Liver (tissue), 10 donors: Measurements from ENCODE around the gene AMER2. TPM values are rescaled to one million over a fixed set of nuclear protein-coding genes. Genes with fewer than 3 reads are reported as not detected.

Experiments used
- DNase-seq: peaks from one replicate; pipeline ENCODE4 v3.0.0-alpha.2; 2017; ENCODE audit warnings: low spot score
- H3K27ac ChIP-seq, 2 donors: one replicate each; pipeline ENCODE4 v1.7.0; 2013; ENCODE audit warnings: inconsistent platforms in 2 of 2, low read length in 2 of 2, control low read depth in 1 of 2, low read depth in 1 of 2, mild to moderate bottlenecking in 1 of 2
- H3K27me3 ChIP-seq, 4 donors: one replicate each; pipeline versions ENCODE4 v1.6.1 to v1.7.0; 2013; ENCODE audit warnings: low read length in 3 of 4, inconsistent platforms in 1 of 4, mild to moderate bottlenecking in 1 of 4, moderate library complexity in 1 of 4; ENCODE audit not compliant: control insufficient read depth in 4 of 4, insufficient read depth in 4 of 4
- H3K36me3 ChIP-seq, 4 donors: one replicate each; pipeline versions ENCODE4 v1.6.1 to v1.7.0; 2013; ENCODE audit warnings: low read length in 3 of 4, mild to moderate bottlenecking in 3 of 4, low read depth in 1 of 4, moderate library complexity in 1 of 4; ENCODE audit not compliant: control insufficient read depth in 4 of 4, insufficient read depth in 3 of 4
- H3K4me1 ChIP-seq, 4 donors: one replicate each; pipeline versions ENCODE4 v1.6.1 to v1.7.0; 2013; ENCODE audit warnings: low read length in 3 of 4, mild to moderate bottlenecking in 3 of 4, moderate library complexity in 1 of 4; ENCODE audit not compliant: control insufficient read depth in 4 of 4, insufficient read depth in 4 of 4
- H3K4me3 ChIP-seq, 3 donors: one replicate each; pipeline versions ENCODE4 v1.6.1 to v1.7.0; 2013; ENCODE audit warnings: low read length in 3 of 3, control low read depth in 1 of 3, low read depth in 1 of 3, mild to moderate bottlenecking in 1 of 3
- H3K9ac ChIP-seq, 2 donors: one replicate each; pipeline ENCODE4 v1.7.0; 2013; ENCODE audit warnings: low read length in 2 of 2, mild to moderate bottlenecking in 2 of 2, moderate library complexity in 2 of 2, control low read depth in 1 of 2, low read depth in 1 of 2
- H3K9me3 ChIP-seq, 4 donors: one replicate each; pipeline versions ENCODE4 v1.6.1 to v1.7.0; 2013; ENCODE audit warnings: low read length in 3 of 4; ENCODE audit not compliant: control insufficient read depth in 4 of 4
- ATF3 ChIP-seq: IDR thresholded peaks from 2 replicates; pipeline ENCODE4 v1.6.1; 2016; ENCODE audit warnings: antibody characterized with exemption
- EGR1 ChIP-seq, 2 donors: IDR thresholded peaks; 2 replicates each; pipeline ENCODE4 v1.6.1; 2016 to 2018; ENCODE audit warnings: antibody characterized with exemption in 2 of 2, low read depth in 2 of 2
- FOXA1 ChIP-seq: IDR thresholded peaks from 2 replicates; pipeline ENCODE4 v1.6.1; 2016; ENCODE audit warnings: antibody characterized with exemption
- FOXA2 ChIP-seq: IDR thresholded peaks from 2 replicates; pipeline ENCODE4 v1.6.1; 2016; ENCODE audit warnings: antibody characterized with exemption
- GABPA ChIP-seq, 2 donors: IDR thresholded peaks in 1 of 2; conservative IDR thresholded peaks in 1 of 2; 2 replicates each; pipeline ENCODE4 v1.6.1; 2016; ENCODE audit warnings: antibody characterized with exemption in 2 of 2, mild to moderate bottlenecking in 1 of 2, moderate library complexity in 1 of 2
- HNF4A ChIP-seq, 2 donors: conservative IDR thresholded peaks; 2 replicates each; pipeline ENCODE4 v1.6.1; 2016; ENCODE audit warnings: antibody characterized with exemption in 2 of 2, mild to moderate bottlenecking in 2 of 2
- HNF4G ChIP-seq: IDR thresholded peaks from 2 replicates; pipeline ENCODE4 v1.6.1; 2016; ENCODE audit warnings: antibody characterized with exemption
- RXRA ChIP-seq, 2 donors: IDR thresholded peaks; 2 replicates each; pipeline ENCODE4 v1.6.1; 2017 to 2018; ENCODE audit warnings: antibody characterized with exemption in 2 of 2, mild to moderate bottlenecking in 1 of 2
- SP1 ChIP-seq: IDR thresholded peaks from 2 replicates; pipeline ENCODE4 v1.6.1; 2018; ENCODE audit warnings: antibody characterized with exemption, mild to moderate bottlenecking
- TAF1 ChIP-seq: conservative IDR thresholded peaks from 2 replicates; pipeline ENCODE4 v1.6.1; 2016; ENCODE audit warnings: antibody characterized with exemption, mild to moderate bottlenecking
- WGBS: extraction: QIAGEN DNeasy Blood & Tissue Kit; methylation state at CpG from one replicate; pipeline ENCODE4 v1.1.7; 2013; 5-methylcytosine and 5-hydroxymethylcytosine counted together
- polyA plus RNA-seq, 2 donors: library from polyadenylated mRNA; stranded (reverse) in 1 of 2; unstranded in 1 of 2; fragments of 200-250 nt in 1 of 2; fragments of >200 nt in 1 of 2; fragmentation: Nextera tagmentation in 1 of 2; extraction: Ambion mirVana in 1 of 2; gene quantifications; one replicate each; pipeline versions ENCODE4 v1.2.1 to v1.2.3, GENCODE V29; 2013 to 2015
- small RNA-seq: library from RNA; depleted of rRNA; stranded (forward); fragments of <200 nt; gene quantifications from one replicate; pipeline ENCODE3, GENCODE V24; 2014
- total RNA-seq, 2 donors: library from RNA; depleted of rRNA; stranded (reverse); fragments of >200 nt; gene quantifications; one replicate each; pipeline ENCODE4 v1.2.3, GENCODE V29; 2014
- TF ChIP-seq, protein P1 (sequence below): fragments of 150-350 bp; IDR thresholded peaks from 2 replicates; pipeline ENCODE4 v1.5.1; 2017; ENCODE audit warnings: improper control_type of control experiment, low read depth, low read length; ENCODE audit not compliant: missing input control
- donor health status: healthy.
- donor health status: healthy.
- donor health status: healthy.
- donor health status: healthy.
- donor health status: healthy.

AMER2 gene
- total and polyA plus RNA-seq, 4 donors: not detected

GRCh38 chr13:25112695-25113255 lies 59.3 kb downstream of the AMER2 start:
- no peaks in the 10 kb centered on the region for H3K9me3 ChIP-seq
- no peak overlapping the region for H3K27ac ChIP-seq
- no peaks in the 10 kb centered on the region for H3K4me1 ChIP-seq
- H3K27me3 ChIP-seq: peaks cover 0 to 3% (median 1%) of the 10 kb centered on the region in 4 donors
- H3K36me3 ChIP-seq: no peaks in the 10 kb centered on the region
- no peak overlapping the region for H3K4me3 ChIP-seq
- WGBS: 70% methylated on average over 3 of the region's 3 CpGs
- no peak overlapping the region for H3K9ac ChIP-seq
- DNase-seq: no peak
- TF ChIP-seq SP1 (no peak), RXRA (IDR thresholded peaks at IDR 0.05) (no peak), EGR1 (IDR thresholded peaks at IDR 0.05; ENCODE audit: low read depth in 2 of 2) (no peak), FOXA2 (no peak), TAF1 (no peak), HNF4G (no peak), ATF3 (no peak), FOXA1 (no peak), GABPA (IDR thresholded peaks at IDR 0.05 in 1 of 2, conservative IDR thresholded peaks at IDR 0.05 in 1 of 2) (no peak), HNF4A (conservative IDR thresholded peaks at IDR 0.05) (no peak)
- TF ChIP-seq, protein P1, sequence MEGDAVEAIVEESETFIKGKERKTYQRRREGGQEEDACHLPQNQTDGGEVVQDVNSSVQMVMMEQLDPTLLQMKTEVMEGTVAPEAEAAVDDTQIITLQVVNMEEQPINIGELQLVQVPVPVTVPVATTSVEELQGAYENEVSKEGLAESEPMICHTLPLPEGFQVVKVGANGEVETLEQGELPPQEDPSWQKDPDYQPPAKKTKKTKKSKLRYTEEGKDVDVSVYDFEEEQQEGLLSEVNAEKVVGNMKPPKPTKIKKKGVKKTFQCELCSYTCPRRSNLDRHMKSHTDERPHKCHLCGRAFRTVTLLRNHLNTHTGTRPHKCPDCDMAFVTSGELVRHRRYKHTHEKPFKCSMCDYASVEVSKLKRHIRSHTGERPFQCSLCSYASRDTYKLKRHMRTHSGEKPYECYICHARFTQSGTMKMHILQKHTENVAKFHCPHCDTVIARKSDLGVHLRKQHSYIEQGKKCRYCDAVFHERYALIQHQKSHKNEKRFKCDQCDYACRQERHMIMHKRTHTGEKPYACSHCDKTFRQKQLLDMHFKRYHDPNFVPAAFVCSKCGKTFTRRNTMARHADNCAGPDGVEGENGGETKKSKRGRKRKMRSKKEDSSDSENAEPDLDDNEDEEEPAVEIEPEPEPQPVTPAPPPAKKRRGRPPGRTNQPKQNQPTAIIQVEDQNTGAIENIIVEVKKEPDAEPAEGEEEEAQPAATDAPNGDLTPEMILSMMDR: no peak

Small RNA genes lying within 50 kb of the gene (small RNA-seq; reads per million reads assigned to genes)
- gene AL359757.1: not detected
- not detected for gene AL359757.2

Other genes with a start within 250 kb of the AMER2 start
- gene PABPC3, start 76.2 kb downstream of the AMER2 start, total RNA-seq: under 1 TPM; under 0.01 to 0.19 TPM
- under 1 TPM in 1 of 2 donors, not detected in 1; 0.08 TPM for gene PABPC3, start 76.2 kb downstream of the AMER2 start, polyA plus RNA-seq
- gene MTMR6, start 115.2 kb upstream of the AMER2 start, total RNA-seq: 10 to 100 TPM in 1 of 2 donors, 1 to 10 TPM in 1; 9.2 to 12.6 TPM
- 1 to 10 TPM; 5.3 to 6.1 TPM for gene MTMR6, start 115.2 kb upstream of the AMER2 start, polyA plus RNA-seq
- gene NUP58, start 129.3 kb upstream of the AMER2 start, total RNA-seq: 10 to 100 TPM; 25.4 to 43.3 TPM
- 1 to 10 TPM; 6.5 to 6.7 TPM for gene NUP58, start 129.3 kb upstream of the AMER2 start, polyA plus RNA-seq
- gene ATP8A2, start 199.7 kb upstream of the AMER2 start, total RNA-seq: under 1 TPM; 0.05 to 0.08 TPM
- under 1 TPM in 1 of 2 donors, not detected in 1; 0.01 TPM for gene ATP8A2, start 199.7 kb upstream of the AMER2 start, polyA plus RNA-seq